Endothelial cell of umbilical vein (primary cell): ENCODE results near the gene PPM1F. TPM values are rescaled to one million over a fixed set of nuclear protein-coding genes. Genes with fewer than 3 reads are reported as not detected.

Experiments
- BruUV-seq: library from RNA; stranded (reverse); fragments of 400-500 nt; replicated peaks from 2 replicates; lab custom pipeline; 2021; lab: Mats Ljungman, UMichigan
- CTCF ChIA-PET: fragments of 300-600, 350-600 bp; sonication (Branson Sonifier 250); formaldehyde crosslinking; loops from one replicate; lab custom pipeline; 2021; ENCODE audit warnings: antibody characterized with exemption, inconsistent platforms; lab: Charles Lee
- POLR2A ChIA-PET: fragments of 300-600, 350-600 bp; sonication (Branson Sonifier 250); formaldehyde crosslinking; loops from one replicate; lab custom pipeline; 2021; ENCODE audit warnings: antibody characterized with exemption, inconsistent platforms; lab: Charles Lee
- DNase-seq: peaks from one replicate; pipeline ENCODE4 v3.0.0-alpha.2; 2011; ENCODE audit warnings: low read depth, low spot score
- FAIRE-seq: peaks from 2 replicates; lab custom pipeline; 2011; peaks lifted over from hg19 to GRCh38; lab: Jason Lieb, UNC
- H2AFZ ChIP-seq: 2 replicates; pipeline ENCODE4 v1.6.0; 2012; ENCODE audit warnings: low read depth, low read length, control low read depth, inconsistent platforms
- H3K27ac ChIP-seq: 2 replicates; pipeline ENCODE4 v1.5.1; 2011; ENCODE audit warnings: low read depth, mild to moderate bottlenecking, control low read depth, low read length, moderate library complexity; ENCODE audit not compliant: insufficient read depth
- H3K27me3 ChIP-seq, 2 experiments: 2 replicates each; pipeline versions ENCODE4 v1.6.0 to v1.6.1; 2011; ENCODE audit warnings: low read length in 2 of 2, mixed read lengths in 1 of 2; ENCODE audit not compliant: control insufficient read depth in 2 of 2, insufficient read depth in 2 of 2
- H3K36me3 ChIP-seq, 2 experiments: 2 replicates in 1 of 2; 3 replicates in 1 of 2; pipeline ENCODE4 v1.5.1; 2011; ENCODE audit warnings: low read length in 2 of 2, mild to moderate bottlenecking in 1 of 2, moderate library complexity in 1 of 2; ENCODE audit not compliant: control insufficient read depth in 2 of 2, insufficient read depth in 2 of 2; ENCODE audit errors: extremely low read depth in 1 of 2
- H3K4me1 ChIP-seq: 3 replicates; pipeline ENCODE4 v1.5.1; 2011; ENCODE audit warnings: mild to moderate bottlenecking, low read length; ENCODE audit not compliant: control insufficient read depth, insufficient read depth; ENCODE audit errors: extremely low read depth
- H3K4me2 ChIP-seq: 2 replicates; pipeline ENCODE4 v1.6.1; 2011; ENCODE audit warnings: low read length, control low read depth, mixed read lengths; ENCODE audit not compliant: insufficient read depth
- H3K4me3 ChIP-seq, 3 experiments: fragments of 200-600 bp in 1 of 3; sonication (generic), shearing (Covaris generic) in 1 of 3; replicated peaks in 1 of 3; 2 replicates each; pipeline ENCODE4 v1.5.1; 2011 to 2016; ENCODE audit warnings: control low read depth in 3 of 3, low read length in 3 of 3, mild to moderate bottlenecking in 2 of 3, inconsistent platforms in 1 of 3, low read depth in 1 of 3, moderate library complexity in 1 of 3; ENCODE audit not compliant: insufficient read depth in 1 of 3
- H3K79me2 ChIP-seq: 2 replicates; pipeline ENCODE4 v1.6.0; 2012; ENCODE audit warnings: low read length, inconsistent platforms; ENCODE audit not compliant: control insufficient read depth, insufficient read depth
- H3K9ac ChIP-seq: replicated peaks from 2 replicates; pipeline ENCODE3; 2011; ENCODE audit warnings: low read length, control low read depth; ENCODE audit not compliant: insufficient read depth; ENCODE audit errors: extremely low read depth
- H3K9me1 ChIP-seq: replicated peaks from 3 replicates; pipeline ENCODE4 v1.6.0; 2011; ENCODE audit warnings: mild to moderate bottlenecking, low read length; ENCODE audit not compliant: control insufficient read depth, insufficient read depth; ENCODE audit errors: extremely low read depth
- H3K9me3 ChIP-seq: replicated peaks from 2 replicates; pipeline ENCODE4 v1.5.1; 2012; ENCODE audit warnings: low read length, inconsistent platforms; ENCODE audit not compliant: control insufficient read depth, insufficient read depth
- H4K20me1 ChIP-seq: replicated peaks from 2 replicates; pipeline ENCODE3; 2011; ENCODE audit warnings: mild to moderate bottlenecking, low read length; ENCODE audit not compliant: control insufficient read depth, insufficient read depth; ENCODE audit errors: extremely low read depth
- EZH2 ChIP-seq: IDR thresholded peaks from 2 replicates; pipeline ENCODE4 v1.6.1; 2012; ENCODE audit warnings: borderline replicate concordance, low read depth, mild to moderate bottlenecking, moderate library complexity, low read length, inconsistent platforms; ENCODE audit not compliant: severe bottlenecking
- FOS ChIP-seq: IDR thresholded peaks from 2 replicates; pipeline ENCODE4 v1.6.1; 2011; ENCODE audit warnings: mild to moderate bottlenecking, low read length, moderate library complexity, borderline replicate concordance; ENCODE audit not compliant: insufficient read depth
- GATA2 ChIP-seq: IDR thresholded peaks from 2 replicates; pipeline ENCODE4 v1.7.0; 2011; ENCODE audit warnings: low read depth, mild to moderate bottlenecking, moderate library complexity, mixed read lengths, low read length; ENCODE audit not compliant: insufficient read length, insufficient read depth
- JUN ChIP-seq: IDR thresholded peaks from 2 replicates; pipeline ENCODE4 v1.6.1; 2011; ENCODE audit warnings: borderline replicate concordance, low read depth; ENCODE audit not compliant: insufficient read length, insufficient read depth
- MYC ChIP-seq: IDR thresholded peaks from one replicate; pipeline ENCODE4 v1.6.1; 2011; ENCODE audit warnings: mild to moderate bottlenecking, low read depth, low read length
- POLR2A ChIP-seq: IDR thresholded peaks from 2 replicates; pipeline ENCODE4 v1.6.1; 2012; ENCODE audit warnings: low read depth, mild to moderate bottlenecking, control low read depth, low read length
- POLR2AphosphoS5 ChIP-seq: IDR thresholded peaks from 2 replicates; pipeline ENCODE4 v1.6.1; 2012; ENCODE audit warnings: low read depth, mild to moderate bottlenecking, control low read depth, low read length, moderate library complexity; ENCODE audit not compliant: insufficient read depth
- dilution Hi-C: fragments of 300-500 bp; cut with MboI; formaldehyde crosslinking; loops from one replicate; pipeline ENCODE4 v1.15.0; 2019; ENCODE audit warnings: low sequenced_read_pairs; ENCODE audit not compliant: extremely low pct_ligation_motif_present
- intact Hi-C: fragments of 100-400 bp; cut with micrococcal nuclease; formaldehyde crosslinking; loops from one replicate; pipeline ENCODE4 v1.10.0; 2022
- polyA plus RNA-seq, 4 experiments: library from polyadenylated mRNA; depleted of rRNA in 3 of 4; stranded (reverse) in 3 of 4; unstranded in 1 of 4; fragments of >200 nt; gene quantifications; 2 replicates each; pipeline versions ENCODE4 v1.2.1 to v1.2.3, GENCODE V29; 2011 to 2012; ENCODE audit warnings: missing spikeins in 1 of 4
- total RNA-seq: library from RNA; stranded (reverse); gene quantifications from 2 replicates; pipeline ENCODE4 v1.2.3, GENCODE V29; 2021
- TF ChIP-seq, protein P1 (sequence below), 2 donors: IDR thresholded peaks; 1 replicate in 1 of 2; 2 replicates in 1 of 2; pipeline ENCODE4 v1.5.1; 2011; ENCODE audit warnings: low read length in 2 of 2, mild to moderate bottlenecking in 2 of 2, moderate library complexity in 2 of 2, control low read depth in 1 of 2, inconsistent platforms in 1 of 2, low read depth in 1 of 2; ENCODE audit not compliant: insufficient read depth in 1 of 2; ENCODE audit errors: extremely low read depth in 1 of 2
- TF ChIP-seq, protein P2 (sequence below): IDR thresholded peaks from 2 replicates; pipeline ENCODE4 v1.6.1; 2011; ENCODE audit not compliant: insufficient read depth, insufficient read length

The PPM1F gene
- total and polyA plus RNA-seq, 2 donors (not counting 3 experiments of a cell fraction or from before 2014, with no cell fraction given): 107 to 178 TPM

DNA sequence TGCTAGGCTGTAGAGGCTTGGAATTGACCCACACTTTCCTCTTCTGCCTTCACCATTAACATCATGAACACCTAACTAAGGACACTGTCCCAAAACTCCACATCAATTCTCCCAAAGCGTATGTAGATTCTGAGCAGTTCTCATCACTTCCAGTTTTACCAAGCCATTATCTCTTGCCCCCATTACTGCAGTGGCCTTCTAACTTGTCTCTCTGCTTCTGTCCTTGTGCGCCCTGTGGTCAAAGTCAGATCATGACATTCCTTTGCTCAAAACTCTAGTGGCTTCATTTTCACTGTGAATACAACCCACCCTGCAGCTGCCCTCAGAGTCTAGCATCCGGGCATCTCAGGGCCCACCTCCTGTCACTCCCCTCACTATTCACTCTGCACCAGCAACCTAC lies 43.0 kb upstream of the PPM1F start:
- DNase-seq (no peak), FAIRE-seq (no peak)
- H3K4me1 ChIP-seq: no peaks in the 10 kb centered on the region
- POLR2A ChIA-PET: no interaction called here
- H3K79me2 ChIP-seq: no peaks in the 10 kb centered on the region
- H3K9ac ChIP-seq: no peak overlapping the region
- no peaks in the 10 kb centered on the region for H4K20me1 ChIP-seq
- H3K9me3 ChIP-seq: no peaks in the 10 kb centered on the region
- no peak overlapping the region for H3K4me2 ChIP-seq
- no peak overlapping the region for H3K4me3 ChIP-seq
- BruUV-seq: no TSS peak
- H3K9me1 ChIP-seq: no peaks in the 10 kb centered on the region
- TF ChIP-seq POLR2A (no peak), JUN (no peak), POLR2AphosphoS5 (no peak), EZH2 (no peak), GATA2 (no peak), FOS (no peak), MYC (no peak)
- TF ChIP-seq, protein P1, sequence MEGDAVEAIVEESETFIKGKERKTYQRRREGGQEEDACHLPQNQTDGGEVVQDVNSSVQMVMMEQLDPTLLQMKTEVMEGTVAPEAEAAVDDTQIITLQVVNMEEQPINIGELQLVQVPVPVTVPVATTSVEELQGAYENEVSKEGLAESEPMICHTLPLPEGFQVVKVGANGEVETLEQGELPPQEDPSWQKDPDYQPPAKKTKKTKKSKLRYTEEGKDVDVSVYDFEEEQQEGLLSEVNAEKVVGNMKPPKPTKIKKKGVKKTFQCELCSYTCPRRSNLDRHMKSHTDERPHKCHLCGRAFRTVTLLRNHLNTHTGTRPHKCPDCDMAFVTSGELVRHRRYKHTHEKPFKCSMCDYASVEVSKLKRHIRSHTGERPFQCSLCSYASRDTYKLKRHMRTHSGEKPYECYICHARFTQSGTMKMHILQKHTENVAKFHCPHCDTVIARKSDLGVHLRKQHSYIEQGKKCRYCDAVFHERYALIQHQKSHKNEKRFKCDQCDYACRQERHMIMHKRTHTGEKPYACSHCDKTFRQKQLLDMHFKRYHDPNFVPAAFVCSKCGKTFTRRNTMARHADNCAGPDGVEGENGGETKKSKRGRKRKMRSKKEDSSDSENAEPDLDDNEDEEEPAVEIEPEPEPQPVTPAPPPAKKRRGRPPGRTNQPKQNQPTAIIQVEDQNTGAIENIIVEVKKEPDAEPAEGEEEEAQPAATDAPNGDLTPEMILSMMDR (IDR thresholded peaks at IDR 0.05; ENCODE audit: extremely low read depth in 1 of 2, insufficient read depth in 1 of 2, low read depth in 1 of 2, low read length in 2 of 2): no peak
- TF ChIP-seq, protein P2, sequence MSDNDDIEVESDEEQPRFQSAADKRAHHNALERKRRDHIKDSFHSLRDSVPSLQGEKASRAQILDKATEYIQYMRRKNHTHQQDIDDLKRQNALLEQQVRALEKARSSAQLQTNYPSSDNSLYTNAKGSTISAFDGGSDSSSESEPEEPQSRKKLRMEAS: no peak
- no peaks in the 10 kb centered on the region for H3K36me3 ChIP-seq
- dilution Hi-C loops: no loop called here
- intact Hi-C loops: no loop called here
- peaks cover 1 to 10% of the 10 kb centered on the region in 2 experiments for H3K27me3 ChIP-seq
- H3K27ac ChIP-seq: no peak overlapping the region
- CTCF ChIA-PET: interaction anchor here (1.1 to 2.4 kb wide), 3 partner anchors 11 to 65 kb away, joined by 3 to 8 read pairs (median 4); no protein-coding TSS in a partner anchor
- H2AFZ ChIP-seq: no peak overlapping the region
